Measurements from ENCODE around the gene TESMIN. TPM values are rescaled to one million over a fixed set of nuclear protein-coding genes. Genes with fewer than 3 reads are reported as not detected.

Gene TESMIN
- total and polyA plus RNA-seq, 8 donors, result 1.1 to 14.2 (median 12.6) TPM

DNA sequence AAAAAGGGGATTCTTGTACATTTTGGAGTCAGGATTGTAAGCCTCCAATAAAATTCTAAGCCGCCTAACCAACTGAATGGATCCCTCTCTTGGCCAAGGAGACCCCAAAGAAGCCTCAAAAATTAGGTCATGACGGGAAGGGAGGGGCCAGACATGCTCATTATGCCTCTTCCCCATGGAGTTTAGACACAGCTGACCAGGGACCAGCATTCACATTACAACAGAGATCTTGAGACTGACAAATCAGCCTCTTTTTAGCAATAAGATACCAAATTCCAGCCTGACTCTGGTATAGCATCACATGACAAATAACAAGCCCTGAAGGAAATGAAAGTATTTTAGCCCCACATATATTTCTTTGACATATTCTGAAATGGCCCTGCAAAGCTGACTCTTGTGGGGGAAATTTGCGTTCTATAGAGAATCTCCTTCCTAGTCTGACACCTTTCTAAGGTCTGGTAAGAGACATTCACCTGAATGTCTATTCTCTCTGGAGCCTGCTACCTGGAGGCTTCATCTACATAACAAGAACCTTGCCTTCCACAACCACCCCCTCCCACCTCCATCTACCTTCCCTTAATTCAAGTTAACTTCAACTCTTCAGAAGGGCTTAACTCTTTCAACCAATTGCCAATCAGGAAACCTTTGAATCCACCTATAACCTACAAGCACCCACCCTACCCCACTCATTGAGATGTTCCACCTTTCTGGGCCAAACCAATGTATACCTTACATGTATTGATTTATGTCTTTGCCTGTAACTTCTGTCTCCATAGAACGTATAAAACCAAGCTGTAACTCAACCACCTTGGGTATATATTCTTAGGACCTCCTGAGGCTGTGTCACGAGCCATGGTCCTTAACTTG, 56.7 kb downstream of the TESMIN start:
- ATAC-seq, result no peak

DNA sequence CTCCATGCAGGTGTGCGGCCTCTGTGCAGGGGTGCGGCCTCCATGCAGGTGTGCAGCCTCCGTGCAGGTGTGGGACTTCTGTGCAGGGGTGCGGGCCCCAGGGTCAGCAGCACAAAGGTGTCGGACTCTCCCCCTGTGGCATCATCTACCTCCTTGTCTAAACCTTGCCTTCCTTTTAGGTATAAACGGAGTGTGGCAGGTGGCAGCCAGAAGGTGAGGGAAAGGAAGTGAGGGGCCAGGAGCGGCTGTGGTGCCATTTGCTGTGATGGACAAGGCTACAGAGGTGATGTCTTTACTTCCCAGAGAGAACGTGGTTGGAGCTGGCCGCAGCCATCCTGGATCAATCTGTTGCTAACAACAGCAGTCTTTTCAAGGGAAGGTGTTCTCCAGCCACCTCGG, 57.8 kb downstream of the TESMIN start:
- intact Hi-C loops (cut with DNase I), result no loop called here
- TF ChIP-seq, protein P1, sequence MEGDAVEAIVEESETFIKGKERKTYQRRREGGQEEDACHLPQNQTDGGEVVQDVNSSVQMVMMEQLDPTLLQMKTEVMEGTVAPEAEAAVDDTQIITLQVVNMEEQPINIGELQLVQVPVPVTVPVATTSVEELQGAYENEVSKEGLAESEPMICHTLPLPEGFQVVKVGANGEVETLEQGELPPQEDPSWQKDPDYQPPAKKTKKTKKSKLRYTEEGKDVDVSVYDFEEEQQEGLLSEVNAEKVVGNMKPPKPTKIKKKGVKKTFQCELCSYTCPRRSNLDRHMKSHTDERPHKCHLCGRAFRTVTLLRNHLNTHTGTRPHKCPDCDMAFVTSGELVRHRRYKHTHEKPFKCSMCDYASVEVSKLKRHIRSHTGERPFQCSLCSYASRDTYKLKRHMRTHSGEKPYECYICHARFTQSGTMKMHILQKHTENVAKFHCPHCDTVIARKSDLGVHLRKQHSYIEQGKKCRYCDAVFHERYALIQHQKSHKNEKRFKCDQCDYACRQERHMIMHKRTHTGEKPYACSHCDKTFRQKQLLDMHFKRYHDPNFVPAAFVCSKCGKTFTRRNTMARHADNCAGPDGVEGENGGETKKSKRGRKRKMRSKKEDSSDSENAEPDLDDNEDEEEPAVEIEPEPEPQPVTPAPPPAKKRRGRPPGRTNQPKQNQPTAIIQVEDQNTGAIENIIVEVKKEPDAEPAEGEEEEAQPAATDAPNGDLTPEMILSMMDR (IDR thresholded peaks at IDR 0.05), result no peak

More for the DNA sequence above, 56.7 kb downstream of the TESMIN start:
- TF ChIP-seq, protein P1 (IDR thresholded peaks at IDR 0.05), result no peak
- H3K36me3 ChIP-seq, result no peaks in the 10 kb centered on the region
- peaks cover 0 to 5% of the 10 kb centered on the region in 2 donors for H3K9me3 ChIP-seq
- no peaks in the 10 kb centered on the region for H3K4me1 ChIP-seq
- no peak overlapping the region for H3K27ac ChIP-seq
- no peak for DNase-seq
- intact Hi-C loops (cut with DNase I), result no loop called here
- peaks cover 0 to 26% of the 10 kb centered on the region in 2 donors for H3K27me3 ChIP-seq
- H3K4me3 ChIP-seq, result no peak overlapping the region

DNA sequence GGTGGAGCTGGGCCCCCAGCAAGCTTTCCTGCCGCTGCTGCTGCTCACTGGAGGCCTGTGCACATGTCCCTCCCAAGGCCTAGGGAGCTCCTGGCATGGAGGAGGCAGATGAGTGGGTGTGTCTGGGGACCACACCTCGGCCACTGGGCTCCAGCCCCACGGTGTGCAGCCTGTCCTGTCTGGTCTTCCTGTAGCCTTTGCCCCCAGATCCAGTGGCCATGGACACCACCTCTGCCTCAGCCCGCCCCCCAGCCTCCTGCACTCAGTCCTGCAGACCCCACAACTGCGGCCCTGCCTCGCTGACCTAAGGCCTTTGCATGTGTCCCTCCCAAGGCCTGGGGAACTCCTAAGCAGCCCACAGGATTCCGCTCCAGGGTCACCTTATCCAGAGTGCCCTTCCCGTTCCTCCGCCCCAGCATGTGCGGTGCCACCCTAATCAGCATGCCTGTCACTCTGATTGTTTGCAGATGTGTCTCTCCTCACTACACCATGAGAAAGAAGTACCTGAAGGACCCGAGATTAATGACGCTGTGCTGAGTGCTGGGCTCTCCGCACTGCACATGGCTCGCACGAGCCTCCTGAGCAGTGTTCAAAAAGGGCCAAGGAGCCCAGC, 58.3 kb downstream of the TESMIN start:
- no peaks in the 10 kb centered on the region for H3K4me1 ChIP-seq
- no peak overlapping the region for H3K4me3 ChIP-seq
- H3K27ac ChIP-seq, result no peak overlapping the region
- H3K9me3 ChIP-seq, result peaks cover 0 to 5% of the 10 kb centered on the region in 2 donors
- intact Hi-C loops (cut with DNase I), result no loop called here
- no peak for DNase-seq
- no peak for ATAC-seq
- TF ChIP-seq, protein P1 (IDR thresholded peaks at IDR 0.05), result no peak
- no peaks in the 10 kb centered on the region for H3K36me3 ChIP-seq
- H3K27me3 ChIP-seq, result peaks cover 0 to 34% of the 10 kb centered on the region in 2 donors

More for the DNA sequence above, 57.8 kb downstream of the TESMIN start:
- Histone ChIP-seq H3K27ac (no peak overlapping the region), H3K27me3 (peaks cover 0 to 32% of the 10 kb centered on the region in 2 donors), H3K36me3 (no peaks in the 10 kb centered on the region), H3K4me1 (no peaks in the 10 kb centered on the region), H3K9me3 (peaks cover 0 to 5% of the 10 kb centered on the region in 2 donors), H3K4me3 (no peak overlapping the region)
- ATAC-seq (no peak), DNase-seq (no peak)

DNA sequence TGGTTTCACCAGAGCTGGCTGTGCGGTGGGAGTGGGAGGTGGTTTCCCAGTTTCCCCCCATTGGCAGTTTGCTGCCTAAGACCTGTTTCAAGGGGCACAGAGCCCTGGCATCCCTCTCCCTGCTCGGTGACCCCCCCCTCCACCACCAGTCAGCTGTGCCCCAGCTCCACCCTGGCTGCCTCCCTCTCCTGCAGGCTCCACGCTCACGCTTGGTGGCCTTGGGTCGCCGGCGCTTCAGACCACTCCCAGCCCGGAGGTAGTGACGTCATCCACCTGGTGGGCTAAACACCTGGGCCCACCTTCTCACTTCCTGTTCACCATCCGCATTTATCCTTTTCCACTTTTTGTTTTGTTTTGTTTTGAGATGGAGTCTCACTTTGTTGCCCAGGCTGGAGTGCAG, 59.2 kb downstream of the TESMIN start:
- H3K9me3 ChIP-seq, result peaks cover 0 to 5% of the 10 kb centered on the region in 2 donors
- no peak overlapping the region for H3K4me3 ChIP-seq
- intact Hi-C loops (cut with DNase I), result no loop called here
- no peak overlapping the region for H3K27ac ChIP-seq
- no peaks in the 10 kb centered on the region for H3K36me3 ChIP-seq
- H3K4me1 ChIP-seq, result no peaks in the 10 kb centered on the region
- no peak for DNase-seq
- H3K27me3 ChIP-seq, result peaks cover 0 to 43% of the 10 kb centered on the region in 2 donors
- ATAC-seq, result no peak
- TF ChIP-seq, protein P1 (IDR thresholded peaks at IDR 0.05), result no peak

DNA sequence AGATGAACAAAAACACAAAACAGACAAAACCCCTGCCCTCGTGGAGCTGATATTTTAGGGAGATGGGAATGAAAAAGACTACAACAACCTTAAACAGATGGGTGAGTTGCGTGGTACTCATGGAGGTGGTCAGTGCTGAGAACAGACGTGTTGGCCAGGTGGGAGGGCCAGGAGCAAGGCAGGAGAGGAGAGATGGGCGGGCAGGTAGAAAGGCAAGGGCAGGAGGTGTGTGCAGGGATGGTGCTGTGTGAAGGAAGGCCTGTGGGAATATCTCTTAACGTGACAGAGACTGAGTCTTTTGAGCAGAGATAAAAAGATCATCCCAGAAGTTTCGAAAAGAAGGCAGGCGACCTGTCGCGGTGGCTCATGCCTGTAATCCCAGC, 59.9 kb downstream of the TESMIN start:
- intact Hi-C loops (cut with DNase I), result no loop called here
- no peak for ATAC-seq

More for the DNA sequence above, 59.9 kb downstream of the TESMIN start:
- DNase-seq, result no peak
- H3K36me3 ChIP-seq, result no peaks in the 10 kb centered on the region
- peaks cover 0 to 1% of the 10 kb centered on the region in 2 donors for H3K9me3 ChIP-seq
- peaks cover 1 to 50% of the 10 kb centered on the region in 2 donors for H3K27me3 ChIP-seq
- H3K4me1 ChIP-seq, result no peaks in the 10 kb centered on the region
- no peak overlapping the region for H3K27ac ChIP-seq
- no peak overlapping the region for H3K4me3 ChIP-seq
- TF ChIP-seq, protein P1 (IDR thresholded peaks at IDR 0.05), result no peak

Data from left lung (tissue), 10 donors.